HEK293T (cell line): ENCODE measurements around the gene RAB28.

Source experiments
- CTCF ChIA-PET: fragments of 350-600 bp; formaldehyde crosslinking; extraction: SDS; loops from one replicate; lab custom pipeline; 2021; ENCODE audit warnings: antibody characterized with exemption, inconsistent platforms; lab: Yijun Ruan, JAX
- POLR2A ChIA-PET: fragments of 350-600 bp; formaldehyde crosslinking; extraction: SDS; loops from one replicate; lab custom pipeline; 2020; ENCODE audit warnings: antibody characterized with exemption, inconsistent platforms; lab: Yijun Ruan, JAX
- DNase-seq: peaks from one replicate; pipeline ENCODE4 v3.0.0; 2012; ENCODE audit warnings: mixed read lengths; ENCODE audit errors: extremely low spot score
- ARNT ChIP-seq: fragments of 450-650 bp; IDR thresholded peaks from 2 replicates; pipeline ENCODE4 v1.6.1; 2017; ENCODE audit warnings: mild to moderate bottlenecking
- BHLHE40 ChIP-seq: fragments of 450-650 bp; IDR thresholded peaks from 2 replicates; pipeline ENCODE4 v1.6.1; 2016; ENCODE audit warnings: mild to moderate bottlenecking, moderate library complexity, borderline replicate concordance
- CTBP1 ChIP-seq: fragments of 450-650 bp; IDR thresholded peaks from 2 replicates; pipeline ENCODE4 v1.6.1; 2016; ENCODE audit warnings: borderline replicate concordance
- ELF4 ChIP-seq: fragments of 450-650 bp; IDR thresholded peaks from 2 replicates; pipeline ENCODE4 v1.6.1; 2017; ENCODE audit warnings: antibody characterized with exemption
- FOXA1 ChIP-seq: fragments of 450-650 bp; IDR thresholded peaks from 2 replicates; pipeline ENCODE4 v1.6.1; 2016; ENCODE audit warnings: mild to moderate bottlenecking
- FOXK2 ChIP-seq: fragments of 450-650 bp; IDR thresholded peaks from 2 replicates; pipeline ENCODE4 v1.6.1; 2016; ENCODE audit warnings: mild to moderate bottlenecking
- FOXM1 ChIP-seq: fragments of 450-650 bp; IDR thresholded peaks from 2 replicates; pipeline ENCODE4 v1.6.1; 2017; ENCODE audit warnings: mild to moderate bottlenecking, borderline replicate concordance
- HDGF ChIP-seq: fragments of 450-650 bp; IDR thresholded peaks from 2 replicates; pipeline ENCODE4 v1.6.1; 2017; ENCODE audit warnings: antibody characterized with exemption, borderline replicate concordance
- L3MBTL2 ChIP-seq: fragments of 450-650 bp; conservative IDR thresholded peaks from 2 replicates; pipeline ENCODE4 v1.6.1; 2016; ENCODE audit warnings: mild to moderate bottlenecking
- LEF1 ChIP-seq: fragments of 450-650 bp; IDR thresholded peaks from 2 replicates; pipeline ENCODE4 v1.6.1; 2017; ENCODE audit warnings: mild to moderate bottlenecking, borderline replicate concordance
- NFRKB ChIP-seq: fragments of 450-650 bp; IDR thresholded peaks from 2 replicates; pipeline ENCODE4 v1.6.1; 2016; ENCODE audit warnings: mild to moderate bottlenecking, moderate library complexity
- SP1 ChIP-seq: fragments of 450-650 bp; IDR thresholded peaks from 2 replicates; pipeline ENCODE4 v1.6.1; 2017
- SUZ12 ChIP-seq: fragments of 450-650 bp; IDR thresholded peaks from 2 replicates; pipeline ENCODE4 v1.6.1; 2016; ENCODE audit warnings: mild to moderate bottlenecking
- TARDBP ChIP-seq: fragments of 450-650 bp; IDR thresholded peaks from 2 replicates; pipeline ENCODE4 v1.6.1; 2016
- ZNF384 ChIP-seq: fragments of 450-650 bp; IDR thresholded peaks from 2 replicates; pipeline ENCODE4 v1.6.1; 2016
- TF ChIP-seq, protein P1 (sequence below): fragments of 450-650 bp; IDR thresholded peaks from 2 replicates; pipeline ENCODE4 v1.6.1; 2016

Gene RAB28

DNA sequence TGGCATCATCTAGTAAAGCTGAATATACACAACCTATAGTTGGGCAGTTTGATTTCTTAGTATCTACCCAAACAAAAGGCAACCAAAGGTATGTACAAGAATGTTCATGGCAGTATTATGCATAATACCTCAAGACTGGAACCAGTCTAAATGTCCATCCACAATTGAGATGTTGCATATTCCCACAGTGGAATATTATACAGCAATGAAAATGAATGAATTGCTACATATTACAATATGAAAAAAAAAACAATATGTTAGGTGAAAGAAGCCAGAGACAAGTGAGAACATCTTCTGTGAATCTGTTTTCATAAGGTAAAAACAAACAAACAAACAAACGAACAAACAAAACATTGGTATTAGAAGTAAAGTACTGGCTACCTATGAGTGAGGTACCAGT, 11.6 kb upstream of the RAB28 start:
- TF ChIP-seq BHLHE40 (no peak), FOXK2 (no peak), ARNT (no peak), HDGF (no peak), CTBP1 (no peak), L3MBTL2 (no peak), ZNF384 (no peak), FOXM1 (no peak), SP1 (no peak), TARDBP (no peak), ELF4 (no peak), FOXA1 (no peak), SUZ12 (no peak), NFRKB (no peak), LEF1 (no peak)
- TF ChIP-seq, protein P1, sequence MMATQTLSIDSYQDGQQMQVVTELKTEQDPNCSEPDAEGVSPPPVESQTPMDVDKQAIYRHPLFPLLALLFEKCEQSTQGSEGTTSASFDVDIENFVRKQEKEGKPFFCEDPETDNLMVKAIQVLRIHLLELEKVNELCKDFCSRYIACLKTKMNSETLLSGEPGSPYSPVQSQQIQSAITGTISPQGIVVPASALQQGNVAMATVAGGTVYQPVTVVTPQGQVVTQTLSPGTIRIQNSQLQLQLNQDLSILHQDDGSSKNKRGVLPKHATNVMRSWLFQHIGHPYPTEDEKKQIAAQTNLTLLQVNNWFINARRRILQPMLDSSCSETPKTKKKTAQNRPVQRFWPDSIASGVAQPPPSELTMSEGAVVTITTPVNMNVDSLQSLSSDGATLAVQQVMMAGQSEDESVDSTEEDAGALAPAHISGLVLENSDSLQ = no peak

GRCh38 chr4:13493793-13494192, 9.7 kb upstream of the RAB28 start:
- CTCF ChIA-PET = no interaction called here

More for the DNA sequence above, 11.6 kb upstream of the RAB28 start:
- ChIA-PET POLR2A (no interaction called here), CTCF (no interaction called here)
- DNase-seq = no peak

DNA sequence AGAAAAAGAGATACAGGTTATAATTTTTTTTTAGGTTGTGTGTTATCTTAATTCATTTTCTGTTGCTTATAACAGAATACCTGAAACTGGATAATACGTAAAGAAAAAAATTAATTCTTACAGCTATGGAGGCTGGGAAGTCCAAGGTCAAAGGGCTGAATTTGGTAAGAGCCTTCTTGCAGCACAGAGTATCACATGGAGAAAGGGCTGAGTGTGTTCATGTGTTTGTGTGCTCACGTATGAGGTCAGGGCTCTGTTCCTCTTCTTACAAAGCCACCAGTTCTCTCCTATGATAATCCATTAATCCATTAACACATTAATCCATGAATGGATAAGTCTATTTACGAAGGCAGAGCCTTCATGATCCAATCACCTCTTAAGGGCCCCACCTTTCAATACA, 8.6 kb upstream of the RAB28 start:
- CTCF ChIA-PET = no interaction called here
- DNase-seq = no peak
- no peak for TF ChIP-seq FOXM1
- TF ChIP-seq LEF1 = no peak
- TF ChIP-seq SUZ12 = no peak
- no peak for TF ChIP-seq ELF4
- no peak for TF ChIP-seq HDGF
- no peak for TF ChIP-seq BHLHE40
- no peak for TF ChIP-seq FOXK2
- no peak for TF ChIP-seq NFRKB
- TF ChIP-seq CTBP1 = no peak
- POLR2A ChIA-PET = no interaction called here

More at GRCh38 chr4:13493793-13494192, 9.7 kb upstream of the RAB28 start:
- peak; percentile 24 for DNase-seq
- POLR2A ChIA-PET = no interaction called here
- no peak for TF ChIP-seq HDGF
- no peak for TF ChIP-seq L3MBTL2
- TF ChIP-seq FOXA1 = no peak
- TF ChIP-seq LEF1 = no peak
- no peak for TF ChIP-seq ZNF384
- TF ChIP-seq NFRKB = no peak
- TF ChIP-seq ELF4 = no peak
- TF ChIP-seq FOXK2 = no peak
- no peak for TF ChIP-seq CTBP1
- TF ChIP-seq, protein P1 = no peak
- no peak for TF ChIP-seq TARDBP
- no peak for TF ChIP-seq SUZ12
- TF ChIP-seq FOXM1 = no peak
- TF ChIP-seq BHLHE40 = no peak
- no peak for TF ChIP-seq SP1
- TF ChIP-seq ARNT = no peak

DNA sequence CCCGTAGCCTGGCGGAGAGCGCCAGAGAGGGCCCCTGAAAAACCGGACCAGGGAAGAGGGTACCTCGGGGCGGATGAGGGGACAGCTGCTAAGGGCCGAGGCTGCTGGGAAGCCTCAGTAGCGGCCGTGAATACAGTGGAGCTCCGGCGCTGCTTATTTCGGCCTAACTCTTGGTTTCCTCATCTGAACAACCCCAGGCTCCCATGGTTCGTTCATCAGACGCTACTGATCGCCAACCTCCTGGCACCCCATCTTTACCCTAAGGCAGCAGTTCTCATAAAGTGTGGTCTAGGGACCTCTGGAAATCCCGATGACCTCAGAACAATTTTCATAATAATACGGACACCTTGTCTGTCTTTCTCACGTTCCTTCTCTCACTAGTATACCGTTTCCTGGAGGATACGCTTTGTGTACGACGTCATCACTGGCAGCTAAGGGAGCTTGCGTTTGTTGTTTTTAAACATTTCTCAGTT, 645 bp upstream of the RAB28 start:
- peak; percentile 21 for DNase-seq
- ChIA-PET POLR2A (interaction anchor here (0.7 kb wide), 1 partner anchor 15 kb away, joined by 4 read pairs; no protein-coding TSS in a partner anchor), CTCF (no interaction called here)
- no peak for TF ChIP-seq ARNT
- TF ChIP-seq ELF4 = no peak
- TF ChIP-seq HDGF = no peak
- TF ChIP-seq, protein P1 = no peak
- no peak for TF ChIP-seq FOXA1
- TF ChIP-seq L3MBTL2 = no peak
- TF ChIP-seq SUZ12 = no peak
- TF ChIP-seq NFRKB = no peak
- TF ChIP-seq ZNF384 = no peak
- TF ChIP-seq FOXK2 = no peak
- TF ChIP-seq FOXM1 = no peak
- no peak for TF ChIP-seq TARDBP
- no peak for TF ChIP-seq SP1
- TF ChIP-seq LEF1 = no peak
- no peak for TF ChIP-seq CTBP1

DNA sequence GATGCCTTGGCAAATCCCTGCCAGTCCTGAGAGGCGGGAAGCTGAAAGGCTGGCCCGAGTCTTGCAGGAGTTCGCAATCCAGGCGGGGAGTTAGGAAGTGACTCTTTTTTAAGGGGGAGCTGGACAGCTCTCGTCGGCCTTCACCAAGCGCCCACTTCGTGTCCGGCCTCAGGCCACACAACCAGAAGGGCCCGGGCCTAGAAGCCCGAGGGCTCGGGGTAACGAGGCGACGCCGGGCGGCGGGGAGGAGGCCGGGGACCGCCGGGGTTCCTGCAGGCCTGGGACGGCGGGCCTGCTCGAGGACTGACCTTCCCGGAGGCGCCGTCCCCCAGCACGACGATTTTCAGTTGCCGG, 395 bp downstream of the RAB28 start:
- peak; percentile 34 for DNase-seq
- TF ChIP-seq, protein P1 = no peak
- no peak for TF ChIP-seq ELF4
- no peak for TF ChIP-seq FOXK2
- no peak for TF ChIP-seq TARDBP
- no peak for TF ChIP-seq FOXM1
- 0 out of 2 replicates have a peak, but pooled peaks have one; percentile 48 for TF ChIP-seq L3MBTL2
- no peak for TF ChIP-seq SP1
- no peak for TF ChIP-seq HDGF
- no peak for TF ChIP-seq CTBP1
- POLR2A ChIA-PET = interaction anchor here (0.7 to 1.6 kb wide), 7 partner anchors 13 to 144 kb away, joined by 3 to 8 read pairs (median 3); partner anchors contain the start of genes BOD1L1 and NKX3-2
- CTCF ChIA-PET = no interaction called here
